GM23338 (cell line): ENCODE measurements around the gene PHC3. TPM values are rescaled to one million over a fixed set of nuclear protein-coding genes. Genes with fewer than 3 reads are reported as not detected.

Experiments
- ATAC-seq: fragments of 200-7000 bp; cut with Tn5 transposase; 3 replicates; pipeline ENCODE4 v1.9.1; 2020
- DNase-seq: peaks from one replicate; pipeline ENCODE4 v3.0.0-alpha.2; 2015; ENCODE audit warnings: low spot score
- H2AFZ ChIP-seq: fragments of 200-600 bp; sonication (generic); 2 replicates; pipeline ENCODE4 v1.8.0; 2016; ENCODE audit warnings: antibody characterized with exemption, mild to moderate bottlenecking, moderate library complexity
- H3F3A ChIP-seq: fragments of 200-600 bp; sonication (generic); replicated peaks from 2 replicates; pipeline ENCODE4 v1.8.0; 2017; ENCODE audit warnings: antibody characterized with exemption, mixed run types, low read depth
- H3K27ac ChIP-seq: fragments of 200-600 bp; sonication (generic); 2 replicates; pipeline ENCODE4 v1.6.1; 2016; ENCODE audit warnings: low read depth
- H3K27me3 ChIP-seq: fragments of 200-600 bp; sonication (generic); 2 replicates; pipeline ENCODE4 v1.8.0; 2016; ENCODE audit warnings: mild to moderate bottlenecking, mixed run types, moderate library complexity; ENCODE audit not compliant: insufficient read depth
- H3K36me3 ChIP-seq: fragments of 200-600 bp; sonication (generic); 2 replicates; pipeline ENCODE4 v1.8.0; 2016; ENCODE audit warnings: mild to moderate bottlenecking; ENCODE audit not compliant: insufficient read depth
- H3K4me1 ChIP-seq: fragments of 200-600 bp; sonication (generic); 2 replicates; pipeline ENCODE4 v1.8.0; 2016; ENCODE audit warnings: mild to moderate bottlenecking, moderate library complexity; ENCODE audit not compliant: insufficient read depth
- H3K4me2 ChIP-seq: fragments of 200-600 bp; sonication (generic); 2 replicates; pipeline ENCODE4 v1.7.1; 2017; ENCODE audit warnings: mixed run types
- H3K4me3 ChIP-seq: fragments of 200-600 bp; sonication (generic); 2 replicates; pipeline ENCODE4 v1.6.1; 2016; ENCODE audit warnings: mixed run types
- H3K79me2 ChIP-seq: fragments of 200-600 bp; sonication (generic); replicated peaks from 2 replicates; pipeline ENCODE4 v1.8.0; 2017; ENCODE audit warnings: mild to moderate bottlenecking; ENCODE audit not compliant: insufficient read depth
- H3K9me2 ChIP-seq: fragments of 200-600 bp; sonication (generic); 2 replicates; pipeline ENCODE4 v1.8.0; 2017; ENCODE audit not compliant: insufficient read depth
- H4K20me1 ChIP-seq: fragments of 200-600 bp; sonication (generic); replicated peaks from 2 replicates; pipeline ENCODE4 v1.8.0; 2017; ENCODE audit warnings: mild to moderate bottlenecking; ENCODE audit not compliant: insufficient read depth
- H3K27ac Mint-ChIP-seq: 2 replicates; pipeline ENCODE4 v1.8.0; 2020; ENCODE audit warnings: inconsistent platforms, mild to moderate bottlenecking, moderate library complexity, mixed read lengths
- H3K27me3 Mint-ChIP-seq: 3 replicates; pipeline ENCODE4 v1.8.0; 2022; ENCODE audit warnings: low read depth, mild to moderate bottlenecking, moderate library complexity, mixed read lengths, inconsistent platforms; ENCODE audit not compliant: insufficient read depth, poor library complexity
- H3K36me3 Mint-ChIP-seq: 3 replicates; pipeline ENCODE4 v1.8.0; 2021; ENCODE audit warnings: low read depth, mild to moderate bottlenecking, inconsistent platforms, moderate library complexity, mixed read lengths
- H3K4me1 Mint-ChIP-seq: 3 replicates; pipeline ENCODE4 v1.8.0; 2020; ENCODE audit warnings: mild to moderate bottlenecking, inconsistent platforms, mixed read lengths
- H3K4me3 Mint-ChIP-seq: 3 replicates; pipeline ENCODE4 v1.8.0; 2021; ENCODE audit warnings: moderate library complexity, mild to moderate bottlenecking, inconsistent platforms, mixed read lengths
- H3K9me3 Mint-ChIP-seq: 3 replicates; pipeline ENCODE4 v1.8.0; 2020; ENCODE audit warnings: moderate library complexity, mild to moderate bottlenecking, inconsistent platforms, mixed read lengths
- CREB1 ChIP-seq: fragments of 250-450 bp; sonication (Bioruptor Pico); IDR thresholded peaks from 2 replicates; pipeline ENCODE4 v1.5.0; 2020; ENCODE audit warnings: low read depth, mild to moderate bottlenecking, moderate library complexity
- CTCF ChIP-seq, 2 experiments: fragments of 200-600 bp in 1 of 2; sonication (generic) in 1 of 2; conservative IDR thresholded peaks; 2 replicates each; pipeline versions ENCODE4 v1.5.1 to v1.6.1; 2016 to 2017; ENCODE audit warnings: antibody characterized with exemption in 2 of 2, low read depth in 2 of 2, mild to moderate bottlenecking in 2 of 2, moderate library complexity in 1 of 2
- ETS1 ChIP-seq: IDR thresholded peaks from 2 replicates; pipeline ENCODE4 v1.6.1; 2016; ENCODE audit warnings: antibody characterized with exemption
- EZH2 ChIP-seq: fragments of 200-600 bp; sonication (generic); IDR thresholded peaks from one replicate; pipeline ENCODE4 v1.8.0; 2017; ENCODE audit warnings: antibody characterized with exemption, mild to moderate bottlenecking, low read depth; ENCODE audit not compliant: unreplicated experiment
- EZH2phosphoT487 ChIP-seq: fragments of 200-600 bp; sonication (generic); IDR thresholded peaks from one replicate; pipeline ENCODE4 v1.8.1; 2018; ENCODE audit warnings: antibody characterized with exemption; ENCODE audit not compliant: unreplicated experiment
- JUNB ChIP-seq: IDR thresholded peaks from one replicate; pipeline ENCODE4 v1.6.1; 2016; ENCODE audit warnings: antibody characterized with exemption; ENCODE audit not compliant: unreplicated experiment
- NANOG ChIP-seq: IDR thresholded peaks from 2 replicates; pipeline ENCODE4 v1.6.1; 2016; ENCODE audit warnings: antibody characterized with exemption, borderline replicate concordance
- POLR2AphosphoS5 ChIP-seq: IDR thresholded peaks from 2 replicates; pipeline ENCODE4 v1.6.1; 2016; ENCODE audit warnings: antibody characterized with exemption, low read depth
- REST ChIP-seq: IDR thresholded peaks from one replicate; pipeline ENCODE4 v1.6.1; 2018; ENCODE audit warnings: antibody characterized with exemption; ENCODE audit not compliant: unreplicated experiment
- STAT1 ChIP-seq: IDR thresholded peaks from one replicate; pipeline ENCODE4 v1.6.1; 2016; ENCODE audit warnings: antibody characterized with exemption; ENCODE audit not compliant: unreplicated experiment
- ZNF114 ChIP-seq: fragments of 250-450 bp; sonication (Bioruptor Pico); IDR thresholded peaks from 2 replicates; pipeline ENCODE4 v1.5.0; 2020; ENCODE audit warnings: mild to moderate bottlenecking, moderate library complexity
- ZNF331 ChIP-seq: fragments of 250-450 bp; sonication (Bioruptor Pico); IDR thresholded peaks from 2 replicates; pipeline ENCODE4 v1.5.0; 2020; ENCODE audit warnings: low read depth, mild to moderate bottlenecking, moderate library complexity
- ZNF462 ChIP-seq: fragments of 250-450 bp; sonication (Bioruptor Pico); IDR thresholded peaks from 2 replicates; pipeline ENCODE4 v1.5.0; 2020; ENCODE audit warnings: mild to moderate bottlenecking, moderate library complexity
- polyA plus RNA-seq: library from polyadenylated mRNA; unstranded; fragments of >200 nt; fragmentation: Nextera tagmentation; extraction: Ambion mirVana; gene quantifications from 2 replicates; pipeline ENCODE4 v1.2.1, GENCODE V29; 2016
- total RNA-seq: library from RNA; depleted of rRNA; stranded (reverse); fragments of >200 nt; shearing (Covaris generic); gene quantifications from 2 replicates; pipeline ENCODE4 v1.2.3, GENCODE V29; 2014

PHC3 gene
- total and polyA plus RNA-seq, 2 experiments from 2014 or later: 23.9 to 83.5 TPM

GRCh38 chr3:170062068-170062467, 119.5 kb downstream of the PHC3 start:
- Histone ChIP-seq H3K4me2 (no peak overlapping the region), H2AFZ (no peak overlapping the region), H3K9me2 (no peaks in the 10 kb centered on the region), H3K4me3 (no peak overlapping the region), H3K4me1 (peaks cover 35% of the 10 kb centered on the region), H3K79me2 (no peaks in the 10 kb centered on the region), H3K27ac (no peak overlapping the region), H3K36me3 (no peaks in the 10 kb centered on the region), H3F3A (peaks cover 5% of the 10 kb centered on the region; the same call in 1 of the 2 replicates), H3K27me3 (no peaks in the 10 kb centered on the region), H4K20me1 (no peaks in the 10 kb centered on the region)
- Mint-ChIP-seq H3K9me3 (no peaks in the 10 kb centered on the region), H3K27ac (no peak overlapping the region), H3K4me1 (peaks cover 46% of the 10 kb centered on the region), H3K27me3 (peaks cover 3% of the 10 kb centered on the region), H3K4me3 (no peak overlapping the region), H3K36me3 (peaks cover 25% of the 10 kb centered on the region)
- TF ChIP-seq STAT1 (no peak), ZNF331 (CRISPR knock-in tag) (no peak), ZNF114 (CRISPR knock-in tag) (no peak), CTCF (conservative IDR thresholded peaks at IDR 0.05; ENCODE audit: low read depth in 2 of 2) (no peak), EZH2 (no peak), CREB1 (CRISPR knock-in tag) (no peak), POLR2AphosphoS5 (no peak), ZNF462 (CRISPR knock-in tag) (no peak), NANOG (no peak), REST (no peak), JUNB (no peak), ETS1 (no peak), EZH2phosphoT487 (no peak)
- DNase-seq (no peak), ATAC-seq (no peak)
